AG04450 (cell line): ENCODE measurements around the gene SYNGR2. TPM values are rescaled to one million over a fixed set of nuclear protein-coding genes. Genes with fewer than 3 reads are reported as not detected.

Experiments used
- CTCF ChIA-PET: fragments of 300-600, 350-600 bp; formaldehyde crosslinking; extraction: SDS; loops from one replicate; lab custom pipeline; 2022; ENCODE audit warnings: antibody characterized with exemption, inconsistent platforms; lab: Charles Lee
- POLR2A ChIA-PET: fragments of 350-600 bp; formaldehyde crosslinking; extraction: SDS; loops from one replicate; lab custom pipeline; 2021; ENCODE audit warnings: antibody characterized with exemption, inconsistent platforms; lab: Yijun Ruan, JAX
- DNase-seq: peaks from one replicate; pipeline ENCODE4 v3.0.0-alpha.2; 2011; ENCODE audit warnings: low read depth, low spot score
- H3K27ac ChIP-seq: one replicate; pipeline ENCODE4 v1.5.1; 2012; ENCODE audit warnings: low read depth, low read length, control low read depth
- H3K27me3 ChIP-seq: one replicate; pipeline ENCODE4 v1.6.0; 2012; ENCODE audit warnings: low read length; ENCODE audit not compliant: control insufficient read depth, insufficient read depth
- H3K4me3 ChIP-seq: 2 replicates; pipeline ENCODE4 v1.5.1; 2011; ENCODE audit warnings: mild to moderate bottlenecking, low read depth, low read length, control low read depth
- H3K9me3 ChIP-seq: 2 replicates; pipeline ENCODE4 v1.5.1; 2012; ENCODE audit warnings: low read length; ENCODE audit not compliant: control insufficient read depth, insufficient read depth
- polyA plus RNA-seq: library from polyadenylated mRNA; depleted of rRNA; stranded (reverse); fragments of >200 nt; gene quantifications from 2 replicates; pipeline ENCODE4 v1.2.3, GENCODE V29; 2011
- TF ChIP-seq, protein P1 (sequence below): IDR thresholded peaks from 2 replicates; pipeline ENCODE4 v1.5.1; 2011; ENCODE audit warnings: low read depth, low read length, control low read depth, inconsistent platforms

SYNGR2 gene
- polyA plus RNA-seq, 1 experiment, result 26.7 TPM

DNA sequence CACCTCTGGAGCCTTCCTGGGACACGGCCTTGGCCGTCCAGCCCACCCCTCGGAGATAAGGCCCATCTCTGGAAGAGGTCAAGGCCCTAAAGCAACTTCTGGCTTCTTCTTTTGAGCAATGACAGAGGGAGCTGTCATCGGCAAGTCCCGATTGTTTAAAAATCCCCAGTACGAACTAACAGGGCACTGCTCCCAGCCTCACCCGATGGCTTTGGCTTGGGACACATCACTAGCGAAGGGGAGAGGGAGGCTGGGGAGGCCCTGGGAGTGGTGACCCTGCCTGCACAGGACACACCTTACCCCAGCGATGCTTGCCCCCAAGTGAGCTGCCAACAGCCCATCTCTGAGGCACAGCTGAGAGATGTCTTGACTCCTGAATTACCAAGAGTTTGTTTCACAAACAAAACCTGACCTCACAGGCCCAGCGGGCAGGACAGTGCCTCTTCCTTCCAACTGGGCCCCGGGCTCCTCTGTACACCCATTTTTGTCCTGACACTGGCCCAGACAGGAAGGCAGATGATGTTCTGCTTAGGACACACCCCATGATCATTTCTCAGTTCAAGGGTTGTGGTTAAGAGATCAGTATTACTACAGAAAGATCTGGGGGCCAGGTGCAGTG lies 4.8 kb downstream of the SYNGR2 start:
- Histone ChIP-seq H3K9me3 (no peaks in the 10 kb centered on the region), H3K4me3 (no peak overlapping the region), H3K27me3 (no peaks in the 10 kb centered on the region), H3K27ac (no peak overlapping the region)
- no peak for DNase-seq
- ChIA-PET POLR2A (no interaction called here), CTCF (no interaction called here)
- TF ChIP-seq, protein P1, sequence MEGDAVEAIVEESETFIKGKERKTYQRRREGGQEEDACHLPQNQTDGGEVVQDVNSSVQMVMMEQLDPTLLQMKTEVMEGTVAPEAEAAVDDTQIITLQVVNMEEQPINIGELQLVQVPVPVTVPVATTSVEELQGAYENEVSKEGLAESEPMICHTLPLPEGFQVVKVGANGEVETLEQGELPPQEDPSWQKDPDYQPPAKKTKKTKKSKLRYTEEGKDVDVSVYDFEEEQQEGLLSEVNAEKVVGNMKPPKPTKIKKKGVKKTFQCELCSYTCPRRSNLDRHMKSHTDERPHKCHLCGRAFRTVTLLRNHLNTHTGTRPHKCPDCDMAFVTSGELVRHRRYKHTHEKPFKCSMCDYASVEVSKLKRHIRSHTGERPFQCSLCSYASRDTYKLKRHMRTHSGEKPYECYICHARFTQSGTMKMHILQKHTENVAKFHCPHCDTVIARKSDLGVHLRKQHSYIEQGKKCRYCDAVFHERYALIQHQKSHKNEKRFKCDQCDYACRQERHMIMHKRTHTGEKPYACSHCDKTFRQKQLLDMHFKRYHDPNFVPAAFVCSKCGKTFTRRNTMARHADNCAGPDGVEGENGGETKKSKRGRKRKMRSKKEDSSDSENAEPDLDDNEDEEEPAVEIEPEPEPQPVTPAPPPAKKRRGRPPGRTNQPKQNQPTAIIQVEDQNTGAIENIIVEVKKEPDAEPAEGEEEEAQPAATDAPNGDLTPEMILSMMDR, result no peak

DNA sequence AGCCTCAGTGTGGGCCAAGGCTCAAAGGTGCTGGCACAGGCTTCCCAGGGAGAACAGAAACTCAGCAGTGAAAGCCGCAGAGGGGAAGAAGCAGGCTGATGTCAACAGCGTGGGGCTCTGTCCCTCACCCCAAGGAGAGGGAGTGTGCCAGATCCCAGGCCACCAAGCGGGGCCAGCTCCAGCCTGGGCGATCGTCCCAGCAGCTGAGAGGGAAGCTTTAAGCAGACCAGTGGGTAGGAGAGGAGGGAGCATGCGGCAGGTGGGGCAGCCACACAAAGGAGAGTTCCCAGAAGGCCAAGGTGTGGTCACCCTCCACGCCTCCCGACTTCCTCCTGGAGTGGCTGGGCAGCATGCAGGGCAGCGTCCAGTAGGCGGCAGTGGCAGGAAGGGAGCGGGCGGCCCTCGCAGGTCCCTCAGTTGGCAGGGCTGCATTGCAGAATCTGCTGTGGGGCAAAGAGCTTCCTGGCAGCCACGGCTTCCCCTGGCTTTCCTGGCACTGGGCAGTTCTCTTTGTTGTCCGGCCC lies 6.0 kb downstream of the SYNGR2 start:
- no peaks in the 10 kb centered on the region for H3K27me3 ChIP-seq
- no peak overlapping the region for H3K4me3 ChIP-seq
- CTCF ChIA-PET, result interaction anchor here (0.6 to 2.1 kb wide), 5 partner anchors 11 to 987 kb away, joined by 3 to 11 read pairs (median 4); partner anchors contain the start of genes AFMID and TK1
- H3K27ac ChIP-seq, result no peak overlapping the region
- POLR2A ChIA-PET, result no interaction called here
- no peak for DNase-seq
- TF ChIP-seq, protein P1, result no peak
- peaks cover 3% of the 10 kb centered on the region; the same call in 1 of the 2 replicates for H3K9me3 ChIP-seq

GRCh38 chr17:78174870-78175642 lies 6.7 kb downstream of the SYNGR2 start:
- ChIA-PET POLR2A (no interaction called here), CTCF (interaction anchor here (0.9 to 2.1 kb wide), 4 partner anchors 11 to 64 kb away, joined by 3 to 11 read pairs (median 4); partner anchors contain the start of genes AFMID and TK1)
- no peak for DNase-seq
- H3K27ac ChIP-seq, result no peak overlapping the region
- TF ChIP-seq, protein P1, result no peak
- H3K4me3 ChIP-seq, result no peak overlapping the region
- peaks cover 3% of the 10 kb centered on the region; the same call in 1 of the 2 replicates for H3K9me3 ChIP-seq
- no peaks in the 10 kb centered on the region for H3K27me3 ChIP-seq

- POLR2A ChIA-PET, result no interaction called here
- CTCF ChIA-PET, result interaction anchor here (0.9 to 2.1 kb wide), 5 partner anchors 10 to 65 kb away, joined by 3 to 13 read pairs (median 5); partner anchors contain the start of genes AFMID and TK1
- Histone ChIP-seq H3K27ac (no peak overlapping the region), H3K9me3 (peaks cover 3% of the 10 kb centered on the region; the same call in 1 of the 2 replicates), H3K27me3 (no peaks in the 10 kb centered on the region), H3K4me3 (no peak overlapping the region)
- no peak for DNase-seq
- TF ChIP-seq, protein P1, result no peak
Measured at GRCh38 chr17:78175643-78175981, 7.2 kb downstream of the SYNGR2 start.
